Measurements from ENCODE around the gene DLGAP4. TPM values are rescaled to one million over a fixed set of nuclear protein-coding genes. Genes with fewer than 3 reads are reported as not detected.

Gene DLGAP4
- total RNA-seq, 4 donors from 2014 or later, result 38.6 to 193 (median 80.5) TPM

DNA sequence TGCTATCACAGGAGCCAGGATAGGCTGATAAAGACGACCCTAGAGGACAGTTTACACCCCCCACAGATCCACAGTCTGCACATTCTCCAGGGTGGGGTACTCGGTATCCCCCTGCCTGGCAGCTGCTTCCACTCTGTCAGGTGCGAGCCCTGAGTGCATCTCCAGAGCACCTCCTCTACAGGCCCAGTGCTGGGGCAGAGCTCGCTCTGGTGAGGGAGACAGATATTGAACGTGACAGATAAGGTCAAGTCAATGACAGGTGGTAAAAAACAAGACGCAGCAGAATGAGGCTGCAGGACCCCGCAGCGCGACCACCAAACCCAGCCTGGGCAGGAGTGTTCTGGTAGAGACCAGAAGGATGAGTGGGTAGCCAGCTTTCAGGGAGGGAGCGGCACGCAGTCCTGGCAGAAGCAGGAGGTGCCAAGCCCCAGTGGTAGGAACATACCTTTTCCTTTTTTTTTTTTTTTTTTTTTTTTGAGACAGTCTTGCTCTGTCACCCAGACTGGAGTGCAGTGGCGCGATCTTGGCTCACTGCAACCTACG lies 222.8 kb downstream of the DLGAP4 start:
- intact Hi-C loops (cut with DNase I; ENCODE audit: low total_unique reads), result no loop called here
- H3K9me3 ChIP-seq, result no peaks in the 10 kb centered on the region
- no peak overlapping the region for H3K4me3 ChIP-seq
- H3K27me3 ChIP-seq, result no peaks in the 10 kb centered on the region
- DNase-seq, result no peak
- no peak overlapping the region for H3K27ac ChIP-seq
- TF ChIP-seq POLR2A (IDR thresholded peaks at IDR 0.05) (no peak), CTCF (IDR thresholded peaks at IDR 0.05) (no peak)
- H3K4me1 ChIP-seq, result no peaks in the 10 kb centered on the region
- no peaks in the 10 kb centered on the region for H3K36me3 ChIP-seq

DNA sequence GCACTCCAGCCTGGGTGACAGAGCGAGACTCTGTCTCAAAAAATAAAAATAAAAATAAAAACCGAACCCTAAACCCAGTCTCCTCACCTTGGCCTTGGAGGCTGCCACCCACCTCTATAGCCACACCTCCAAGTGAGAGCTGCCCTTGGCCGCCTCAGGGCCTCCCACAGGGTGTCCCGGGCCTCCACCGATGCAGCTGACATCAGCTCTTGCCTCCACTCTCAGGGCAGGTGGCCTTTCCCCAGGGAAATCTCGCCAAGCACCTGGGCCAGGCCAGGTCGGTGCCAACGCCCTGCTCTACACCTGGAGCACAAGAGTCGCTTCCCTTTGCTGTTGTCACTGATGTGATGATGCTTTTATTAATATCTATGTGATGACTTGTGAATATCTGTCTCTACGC lies 226.2 kb downstream of the DLGAP4 start:
- Histone ChIP-seq H3K27ac (no peak overlapping the region), H3K4me3 (no peak overlapping the region), H3K36me3 (no peaks in the 10 kb centered on the region), H3K27me3 (no peaks in the 10 kb centered on the region), H3K4me1 (no peaks in the 10 kb centered on the region), H3K9me3 (no peaks in the 10 kb centered on the region)
- intact Hi-C loops (cut with DNase I; ENCODE audit: low total_unique reads), result no loop called here
- no peak for TF ChIP-seq CTCF (IDR thresholded peaks at IDR 0.05)
- no peak for TF ChIP-seq POLR2A (IDR thresholded peaks at IDR 0.05)
- DNase-seq, result no peak

DNA sequence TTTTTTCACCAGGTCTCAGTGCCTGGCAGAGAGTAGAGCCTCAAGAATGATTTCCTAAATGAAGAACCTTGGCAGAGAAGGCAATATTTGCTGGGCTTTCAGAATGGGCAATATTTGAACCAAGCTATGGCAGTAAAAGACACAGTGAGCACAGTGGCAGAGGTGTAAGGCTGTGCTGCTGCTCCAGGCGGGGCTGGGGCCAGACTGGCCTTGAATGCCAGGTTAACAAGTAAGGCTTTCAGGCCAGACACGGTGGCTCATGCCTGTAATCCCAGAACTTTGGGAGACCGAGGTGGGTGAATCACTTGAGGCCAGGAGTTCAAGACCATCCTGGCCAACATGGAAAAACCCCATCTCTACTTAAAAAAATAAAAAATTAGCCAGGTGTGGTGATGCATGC lies 226.7 kb downstream of the DLGAP4 start:
- intact Hi-C loops (cut with DNase I; ENCODE audit: low total_unique reads), result no loop called here
- Histone ChIP-seq H3K27me3 (no peaks in the 10 kb centered on the region), H3K4me3 (no peak overlapping the region), H3K36me3 (no peaks in the 10 kb centered on the region), H3K4me1 (no peaks in the 10 kb centered on the region), H3K9me3 (no peaks in the 10 kb centered on the region), H3K27ac (no peak overlapping the region)
- TF ChIP-seq POLR2A (IDR thresholded peaks at IDR 0.05) (no peak), CTCF (IDR thresholded peaks at IDR 0.05) (no peak)
- DNase-seq, result no peak

- H3K9me3 ChIP-seq, result no peaks in the 10 kb centered on the region
- intact Hi-C loops (cut with DNase I; ENCODE audit: low total_unique reads), result no loop called here
- TF ChIP-seq POLR2A (IDR thresholded peaks at IDR 0.05) (peak in 1 of 2 donors; percentile 13), CTCF (IDR thresholded peaks at IDR 0.05) (no peak)
- H3K27ac ChIP-seq, result peak overlapping the region; percentile 44 to 97
- no peak for DNase-seq
- H3K36me3 ChIP-seq, result no peaks in the 10 kb centered on the region
- H3K4me3 ChIP-seq, result no peak overlapping the region
- H3K27me3 ChIP-seq, result no peaks in the 10 kb centered on the region
- no peaks in the 10 kb centered on the region for H3K4me1 ChIP-seq
These were observed 232.0 kb downstream of the DLGAP4 start for GRCh38 chr20:36538026-36538722.

DNA sequence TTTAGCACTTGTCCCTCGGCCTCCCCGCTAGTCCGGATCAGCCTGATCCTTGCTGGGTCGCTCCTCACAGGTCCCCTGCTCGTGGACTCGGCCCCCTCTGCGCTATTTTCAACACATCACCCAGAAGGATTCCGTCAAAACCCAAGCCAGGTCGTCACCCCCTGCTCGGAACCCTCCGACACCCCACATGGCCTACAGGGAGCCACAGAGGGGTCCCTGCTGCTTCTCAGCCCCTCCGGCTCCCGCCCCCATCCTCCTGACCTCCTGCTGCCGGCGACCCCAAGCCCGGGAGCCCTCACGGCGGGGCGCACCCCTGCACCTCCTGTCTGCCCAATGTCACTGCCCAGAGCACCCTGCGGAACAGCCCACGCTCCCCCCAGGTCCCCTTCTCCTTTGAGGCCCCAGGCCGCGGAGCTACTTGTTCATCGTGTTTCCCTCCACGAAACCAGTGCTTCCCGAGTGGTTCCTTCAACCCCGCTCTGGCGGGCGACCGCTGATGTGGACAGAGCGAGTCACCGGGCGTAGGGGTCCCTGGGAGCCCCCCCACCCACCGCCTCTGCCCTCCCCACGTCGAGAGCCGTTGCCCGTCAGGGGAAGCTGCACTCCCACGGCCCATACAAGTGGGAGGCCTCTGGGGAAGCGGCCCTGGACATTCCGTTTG lies 234.5 kb downstream of the DLGAP4 start:
- Histone ChIP-seq H3K27me3 (no peaks in the 10 kb centered on the region), H3K4me1 (peaks cover 2 to 16% of the 10 kb centered on the region in 2 donors), H3K4me3 (peak overlapping the region; percentile 78 to 95), H3K36me3 (no peaks in the 10 kb centered on the region), H3K9me3 (no peaks in the 10 kb centered on the region), H3K27ac (peak overlapping the region; percentile 97 to 98)
- intact Hi-C loops (cut with DNase I; ENCODE audit: low total_unique reads), result loop anchor here (2.0 kb wide), 1 partner anchor 78 kb away; no protein-coding TSS in a partner anchor
- no peak for TF ChIP-seq POLR2A (IDR thresholded peaks at IDR 0.05)
- no peak for TF ChIP-seq CTCF (IDR thresholded peaks at IDR 0.05)
- peak; percentile 49 to 54 for DNase-seq
